ENCODE results near the gene RBFOX2. TPM values are rescaled to one million over a fixed set of nuclear protein-coding genes. Genes with fewer than 3 reads are reported as not detected.

The RBFOX2 gene
- total and polyA plus RNA-seq, 2 experiments from 2014 or later, result 299 to 339 TPM

DNA sequence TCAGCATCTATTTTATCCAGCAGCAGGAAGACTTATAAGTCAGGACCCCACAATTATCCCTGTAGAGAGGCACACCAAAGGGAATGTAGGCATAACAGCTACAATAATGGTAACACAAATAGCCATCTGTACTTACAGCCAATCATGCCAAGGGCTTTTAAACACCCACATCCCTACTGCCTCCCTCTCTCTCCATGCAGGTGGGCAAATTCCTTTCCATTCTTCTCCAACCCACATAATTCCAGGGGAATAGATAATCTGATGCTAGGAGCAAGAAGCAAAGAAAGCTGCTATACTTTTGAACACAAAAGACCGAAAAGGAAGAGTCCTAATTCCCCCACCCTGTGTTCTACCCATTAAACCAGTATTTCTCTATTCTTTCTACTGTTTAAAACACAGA is 46.7 kb downstream of the RBFOX2 start:
- Histone ChIP-seq H3K4me3 (no peak overlapping the region), H3K4me1 (ENCODE audit: low read depth) (peaks cover 26% of the 10 kb centered on the region), H3K27me3 (no peaks in the 10 kb centered on the region), H3K27ac (no peak overlapping the region), H3K9me3 (ENCODE audit: low read depth) (no peaks in the 10 kb centered on the region), H3K36me3 (no peaks in the 10 kb centered on the region)
- TF ChIP-seq, protein P1, sequence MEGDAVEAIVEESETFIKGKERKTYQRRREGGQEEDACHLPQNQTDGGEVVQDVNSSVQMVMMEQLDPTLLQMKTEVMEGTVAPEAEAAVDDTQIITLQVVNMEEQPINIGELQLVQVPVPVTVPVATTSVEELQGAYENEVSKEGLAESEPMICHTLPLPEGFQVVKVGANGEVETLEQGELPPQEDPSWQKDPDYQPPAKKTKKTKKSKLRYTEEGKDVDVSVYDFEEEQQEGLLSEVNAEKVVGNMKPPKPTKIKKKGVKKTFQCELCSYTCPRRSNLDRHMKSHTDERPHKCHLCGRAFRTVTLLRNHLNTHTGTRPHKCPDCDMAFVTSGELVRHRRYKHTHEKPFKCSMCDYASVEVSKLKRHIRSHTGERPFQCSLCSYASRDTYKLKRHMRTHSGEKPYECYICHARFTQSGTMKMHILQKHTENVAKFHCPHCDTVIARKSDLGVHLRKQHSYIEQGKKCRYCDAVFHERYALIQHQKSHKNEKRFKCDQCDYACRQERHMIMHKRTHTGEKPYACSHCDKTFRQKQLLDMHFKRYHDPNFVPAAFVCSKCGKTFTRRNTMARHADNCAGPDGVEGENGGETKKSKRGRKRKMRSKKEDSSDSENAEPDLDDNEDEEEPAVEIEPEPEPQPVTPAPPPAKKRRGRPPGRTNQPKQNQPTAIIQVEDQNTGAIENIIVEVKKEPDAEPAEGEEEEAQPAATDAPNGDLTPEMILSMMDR (IDR thresholded peaks at IDR 0.05; ENCODE audit: low read depth, low read length), result no peak
- no peak for DNase-seq (ENCODE audit: low read depth in 1 of 2, low spot score in 1 of 2)

DNA sequence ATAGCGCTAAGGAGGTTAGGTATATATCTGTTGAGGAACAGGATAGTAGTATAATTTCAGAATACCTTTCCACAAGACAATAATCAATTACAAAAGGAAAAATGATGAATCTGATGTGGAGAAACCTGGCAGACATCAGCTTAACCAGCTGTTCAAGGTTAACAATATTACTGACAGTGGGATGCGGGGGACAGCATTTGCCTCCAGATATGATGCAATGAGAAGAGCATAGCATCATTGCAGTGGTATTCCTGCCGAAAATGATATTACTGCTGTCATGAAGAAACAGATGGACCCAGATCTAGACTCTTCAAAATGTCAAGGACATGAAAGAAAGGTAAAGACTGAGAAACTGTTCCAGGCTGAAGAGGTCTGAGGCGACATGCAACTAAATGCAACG is 49.7 kb downstream of the RBFOX2 start:
- Histone ChIP-seq H3K9me3 (ENCODE audit: low read depth) (no peaks in the 10 kb centered on the region), H3K4me3 (no peak overlapping the region), H3K4me1 (ENCODE audit: low read depth) (peaks cover 24% of the 10 kb centered on the region), H3K27me3 (no peaks in the 10 kb centered on the region), H3K36me3 (no peaks in the 10 kb centered on the region), H3K27ac (no peak overlapping the region)
- peak in 1 of 2 donors; percentile 23 for DNase-seq (ENCODE audit: low read depth in 1 of 2, low spot score in 1 of 2)
- TF ChIP-seq, protein P1 (IDR thresholded peaks at IDR 0.05; ENCODE audit: low read depth, low read length), result no peak

DNA sequence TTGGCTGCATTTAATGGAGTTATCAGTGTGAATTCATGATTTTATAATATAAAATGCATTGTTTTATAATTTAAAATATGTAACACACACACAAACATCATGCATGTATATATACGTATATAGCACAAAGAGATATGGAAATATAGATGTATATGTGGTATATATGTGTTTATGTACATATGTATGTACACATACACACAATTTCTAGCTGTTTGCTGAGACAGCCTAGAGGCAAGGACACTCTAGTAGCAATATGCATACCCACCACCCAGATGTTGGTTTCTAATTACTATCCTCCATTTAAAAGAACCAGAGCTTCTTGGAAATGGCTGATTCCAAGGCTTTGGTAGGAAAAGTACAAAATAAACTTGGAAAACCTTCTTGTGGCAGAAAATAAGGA is 50.4 kb downstream of the RBFOX2 start:
- Histone ChIP-seq H3K9me3 (ENCODE audit: low read depth) (no peaks in the 10 kb centered on the region), H3K27me3 (no peaks in the 10 kb centered on the region), H3K27ac (no peak overlapping the region), H3K4me3 (no peak overlapping the region), H3K36me3 (no peaks in the 10 kb centered on the region), H3K4me1 (ENCODE audit: low read depth) (peaks cover 27% of the 10 kb centered on the region)
- TF ChIP-seq, protein P1 (IDR thresholded peaks at IDR 0.05; ENCODE audit: low read depth, low read length), result no peak
- no peak for DNase-seq (ENCODE audit: low read depth in 1 of 2, low spot score in 1 of 2)

DNA sequence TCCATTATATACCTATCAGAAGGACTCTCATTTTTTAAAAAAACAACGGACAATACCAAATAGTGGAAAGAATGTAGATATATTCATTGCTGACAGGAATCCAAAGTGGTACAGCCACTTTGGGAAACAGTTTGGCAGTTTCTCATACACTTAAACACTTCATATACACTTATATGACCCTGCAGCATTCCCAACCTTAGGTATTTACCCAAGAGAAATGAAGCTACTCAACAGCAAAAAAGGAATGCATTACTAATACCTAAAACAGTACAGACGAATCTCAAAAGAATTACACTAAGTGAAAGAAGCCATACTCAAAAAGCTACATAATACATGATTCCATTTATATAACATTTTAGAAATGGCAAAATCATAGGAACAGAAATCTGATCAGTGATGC is 51.5 kb downstream of the RBFOX2 start:
- no peaks in the 10 kb centered on the region for H3K36me3 ChIP-seq
- H3K27ac ChIP-seq, result no peak overlapping the region
- no peaks in the 10 kb centered on the region for H3K27me3 ChIP-seq
- H3K4me3 ChIP-seq, result no peak overlapping the region
- TF ChIP-seq, protein P1 (IDR thresholded peaks at IDR 0.05; ENCODE audit: low read depth, low read length), result no peak
- no peak for DNase-seq (ENCODE audit: low read depth in 1 of 2, low spot score in 1 of 2)
- peaks cover 33% of the 10 kb centered on the region for H3K4me1 ChIP-seq (ENCODE audit: low read depth)
- no peaks in the 10 kb centered on the region for H3K9me3 ChIP-seq (ENCODE audit: low read depth)

DNA sequence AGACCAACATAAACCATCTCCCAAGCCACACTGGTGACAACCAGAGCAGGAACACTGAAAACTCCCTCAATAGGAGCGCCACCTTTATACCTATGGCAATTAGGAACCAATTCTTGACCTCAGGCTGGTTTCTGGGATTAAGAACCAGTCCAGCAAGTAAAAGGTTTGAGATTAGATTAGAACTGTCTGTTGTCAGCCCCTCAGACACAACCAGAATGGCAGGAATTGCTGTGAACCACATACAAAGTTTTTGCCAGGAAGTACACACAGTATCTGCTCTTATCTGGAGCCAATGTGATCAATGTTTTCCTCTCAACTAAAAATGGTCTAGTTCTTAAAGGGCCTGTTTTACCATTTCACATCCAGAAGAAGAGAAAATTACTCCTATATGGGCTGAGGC is 55.2 kb downstream of the RBFOX2 start:
- TF ChIP-seq, protein P1 (IDR thresholded peaks at IDR 0.05; ENCODE audit: low read depth, low read length), result no peak
- H3K27me3 ChIP-seq, result no peaks in the 10 kb centered on the region
- H3K27ac ChIP-seq, result peak overlapping the region; percentile 46

DNA sequence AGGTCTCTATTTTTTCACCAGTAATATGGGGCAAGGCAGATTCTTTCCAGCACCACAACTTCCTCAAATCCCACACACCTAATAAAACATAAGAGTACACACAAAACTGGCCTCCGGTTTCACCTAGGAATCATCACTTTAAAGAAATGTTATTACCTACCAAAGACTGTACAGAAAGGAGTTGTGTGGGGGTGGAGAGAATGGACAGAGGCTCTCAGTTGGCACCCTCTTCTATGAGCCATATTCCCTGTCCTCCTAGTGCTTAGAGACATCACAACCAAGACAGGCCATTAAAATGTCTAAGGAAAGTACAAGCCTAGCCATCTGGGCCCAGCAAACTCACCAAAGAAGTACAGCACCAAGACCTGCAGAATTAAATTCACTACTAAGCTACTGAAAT is 56.1 kb downstream of the RBFOX2 start:
- H3K4me1 ChIP-seq (ENCODE audit: low read depth), result peaks cover 60% of the 10 kb centered on the region
- DNase-seq (ENCODE audit: low read depth in 1 of 2, low spot score in 1 of 2), result no peak
- H3K4me3 ChIP-seq, result no peak overlapping the region
- H3K9me3 ChIP-seq (ENCODE audit: low read depth), result no peaks in the 10 kb centered on the region
- TF ChIP-seq, protein P1 (IDR thresholded peaks at IDR 0.05; ENCODE audit: low read depth, low read length), result no peak
- H3K27me3 ChIP-seq, result no peaks in the 10 kb centered on the region
- peak overlapping the region; percentile 46 for H3K27ac ChIP-seq
- no peaks in the 10 kb centered on the region for H3K36me3 ChIP-seq

More for the DNA sequence above, 55.2 kb downstream of the RBFOX2 start:
- no peak for DNase-seq (ENCODE audit: low read depth in 1 of 2, low spot score in 1 of 2)
- H3K9me3 ChIP-seq (ENCODE audit: low read depth), result no peaks in the 10 kb centered on the region
- no peak overlapping the region for H3K4me3 ChIP-seq
- H3K4me1 ChIP-seq (ENCODE audit: low read depth), result peaks cover 57% of the 10 kb centered on the region
- no peaks in the 10 kb centered on the region for H3K36me3 ChIP-seq

Data from cardiac muscle cell (in vitro differentiated cells and primary cell).